CD14-positive monocyte (primary cell): Measurements from ENCODE around the gene MYO18A. TPM values are rescaled to one million over a fixed set of nuclear protein-coding genes. Genes with fewer than 3 reads are reported as not detected.

Experiments used
- DNase-seq, 3 donors: peaks; one replicate each; pipeline ENCODE4 v3.0.0-alpha.2; 2011 to 2022
- H2AFZ ChIP-seq: 2 replicates; pipeline ENCODE4 v1.6.0; 2012; ENCODE audit warnings: mild to moderate bottlenecking, low read depth, low read length, inconsistent platforms; ENCODE audit not compliant: insufficient read depth, poor library complexity, severe bottlenecking
- H3K27ac ChIP-seq, 2 donors: 1 replicate in 1 of 2; 2 replicates in 1 of 2; pipeline ENCODE4 v1.5.1; 2012 to 2013; ENCODE audit warnings: low read length in 2 of 2, control low read depth in 1 of 2, inconsistent platforms in 1 of 2, low read depth in 1 of 2, mild to moderate bottlenecking in 1 of 2
- H3K27me3 ChIP-seq, 2 donors: one replicate each; pipeline versions ENCODE4 v1.6.0 to v1.6.1; 2011 to 2013; ENCODE audit warnings: low read length in 2 of 2; ENCODE audit not compliant: control insufficient read depth in 2 of 2, insufficient read depth in 2 of 2
- H3K36me3 ChIP-seq, 2 donors: replicated peaks in 1 of 2; 1 replicate in 1 of 2; 2 replicates in 1 of 2; pipeline versions ENCODE4 v1.5.1 to v1.6.1; 2012 to 2013; ENCODE audit warnings: low read length in 2 of 2, control low read depth in 1 of 2, inconsistent platforms in 1 of 2, mild to moderate bottlenecking in 1 of 2; ENCODE audit not compliant: insufficient read depth in 2 of 2, control insufficient read depth in 1 of 2
- H3K4me1 ChIP-seq, 2 donors: 1 replicate in 1 of 2; 2 replicates in 1 of 2; pipeline versions ENCODE4 v1.5.1 to v1.6.1; 2012 to 2013; ENCODE audit warnings: low read length in 2 of 2, control low read depth in 1 of 2, inconsistent platforms in 1 of 2, mild to moderate bottlenecking in 1 of 2, moderate library complexity in 1 of 2; ENCODE audit not compliant: insufficient read depth in 2 of 2, control insufficient read depth in 1 of 2
- H3K4me2 ChIP-seq: replicated peaks from 2 replicates; pipeline ENCODE3; 2012; ENCODE audit warnings: low read length, moderate library complexity, mild to moderate bottlenecking; ENCODE audit not compliant: poor library complexity, severe bottlenecking; ENCODE audit errors: extremely low read depth
- H3K4me3 ChIP-seq, 3 experiments: fragments of 200-600 bp in 1 of 3; sonication (generic) in 1 of 3; replicated peaks in 1 of 3; 1 replicate in 2 of 3; 2 replicates in 1 of 3; pipeline ENCODE4 v1.5.1; 2011 to 2013; ENCODE audit warnings: low read length in 3 of 3, mild to moderate bottlenecking in 3 of 3, control low read depth in 2 of 3, low read depth in 2 of 3, inconsistent platforms in 1 of 3, moderate library complexity in 1 of 3
- H3K79me2 ChIP-seq: 2 replicates; pipeline ENCODE4 v1.6.0; 2012; ENCODE audit warnings: mild to moderate bottlenecking, control low read depth, inconsistent platforms, low read length, moderate library complexity; ENCODE audit not compliant: insufficient read depth
- H3K9ac ChIP-seq: 2 replicates; pipeline ENCODE4 v1.6.0; 2017; ENCODE audit warnings: low read length, mild to moderate bottlenecking; ENCODE audit not compliant: insufficient read depth, poor library complexity, severe bottlenecking
- H3K9me3 ChIP-seq, 2 donors: replicated peaks in 1 of 2; 1 replicate in 1 of 2; 2 replicates in 1 of 2; pipeline versions ENCODE4 v1.5.1 to v1.6.1; 2012 to 2013; ENCODE audit warnings: low read length in 2 of 2, control low read depth in 1 of 2; ENCODE audit not compliant: control insufficient read depth in 1 of 2, insufficient read depth in 1 of 2
- H4K20me1 ChIP-seq: 2 replicates; pipeline ENCODE4 v1.6.0; 2012; ENCODE audit warnings: mild to moderate bottlenecking, low read length, control low read depth, moderate library complexity; ENCODE audit not compliant: insufficient read depth
- H3K27ac Mint-ChIP-seq, 7 donors: one replicate each; pipeline ENCODE4 v1.8.0; 2020; ENCODE audit warnings: mild to moderate bottlenecking in 7 of 7, mixed read lengths in 7 of 7, moderate library complexity in 6 of 7, inconsistent platforms in 2 of 7
- H3K27me3 Mint-ChIP-seq, 3 donors: one replicate each; pipeline ENCODE4 v1.8.0; 2021 to 2022; ENCODE audit warnings: low read depth in 3 of 3, mild to moderate bottlenecking in 3 of 3, mixed read lengths in 3 of 3, moderate library complexity in 3 of 3, inconsistent platforms in 1 of 3
- H3K36me3 Mint-ChIP-seq, 2 donors: one replicate each; pipeline ENCODE4 v1.8.0; 2020; ENCODE audit warnings: mixed read lengths in 2 of 2, inconsistent platforms in 1 of 2, mild to moderate bottlenecking in 1 of 2
- H3K4me1 Mint-ChIP-seq: one replicate; pipeline ENCODE4 v1.8.0; 2020; ENCODE audit warnings: mild to moderate bottlenecking, mixed read lengths
- H3K4me3 Mint-ChIP-seq, 2 donors: one replicate each; pipeline ENCODE4 v1.8.0; 2020; ENCODE audit warnings: mild to moderate bottlenecking in 2 of 2, mixed read lengths in 2 of 2, moderate library complexity in 1 of 2
- H3K9me3 Mint-ChIP-seq, 7 donors: one replicate each; pipeline ENCODE4 v1.8.0; 2020 to 2022; ENCODE audit warnings: mixed read lengths in 7 of 7, mild to moderate bottlenecking in 6 of 7, moderate library complexity in 6 of 7, inconsistent platforms in 2 of 7
- WGBS: methylation state at CpG from one replicate; pipeline ENCODE4 v1.1.5; 2013; ENCODE audit warnings: missing lambda C conversion rate; ENCODE audit not compliant: insufficient coverage; 5-methylcytosine and 5-hydroxymethylcytosine counted together
- intact Hi-C, 2 donors: fragments of 100-400 bp; cut with micrococcal nuclease; formaldehyde crosslinking; loops; one replicate each; pipeline versions ENCODE4 v1.15.0 to v1.15.1; 2023
- polyA plus RNA-seq, 3 donors: library from polyadenylated mRNA; depleted of rRNA in 1 of 3; unstranded in 2 of 3; stranded (reverse) in 1 of 3; fragments of 300-500 nt in 2 of 3; fragments of >200 nt in 1 of 3; fragmentation: Illumina TruSeq in 2 of 3; gene quantifications; 1 replicate in 2 of 3; 2 replicates in 1 of 3; pipeline ENCODE4 v1.2.3, GENCODE V29; 2012 to 2021
- TF ChIP-seq, protein P1 (sequence below): fragments of 200-600 bp; IDR thresholded peaks from one replicate; pipeline ENCODE4 v1.8.0; 2022; ENCODE audit warnings: antibody characterized with exemption, mild to moderate bottlenecking

The MYO18A gene
- polyA plus RNA-seq, 3 donors, result 6.3 to 40.2 (median 11.0) TPM

- Histone ChIP-seq H3K4me1 (peaks cover 37 to 41% of the 10 kb centered on the region in 2 donors), H3K79me2 (peaks cover 47% of the 10 kb centered on the region), H4K20me1 (peaks cover 19% of the 10 kb centered on the region), H2AFZ (no peak overlapping the region), H3K9me3 (no peaks in the 10 kb centered on the region), H3K27me3 (no peaks in the 10 kb centered on the region), H3K4me2 (no peak overlapping the region), H3K36me3 (peaks cover 39 to 60% of the 10 kb centered on the region in 2 donors), H3K27ac (peak overlapping the region in 1 of 2 donors; percentile 36), H3K9ac (no peak overlapping the region), H3K4me3 (no peak overlapping the region)
- intact Hi-C loops, result no loop called here
- Mint-ChIP-seq H3K36me3 (peaks cover 41 to 56% of the 10 kb centered on the region in 2 donors), H3K27me3 (peaks cover 0 to 1% (median 0%) of the 10 kb centered on the region in 3 donors), H3K27ac (peak overlapping the region in 1 of 7 donors; percentile 19), H3K4me3 (no peak overlapping the region), H3K4me1 (peaks cover 32% of the 10 kb centered on the region), H3K9me3 (no peaks in the 10 kb centered on the region)
- WGBS, result 95% methylated on average over 8 of the region's 9 CpGs
- TF ChIP-seq, protein P1, sequence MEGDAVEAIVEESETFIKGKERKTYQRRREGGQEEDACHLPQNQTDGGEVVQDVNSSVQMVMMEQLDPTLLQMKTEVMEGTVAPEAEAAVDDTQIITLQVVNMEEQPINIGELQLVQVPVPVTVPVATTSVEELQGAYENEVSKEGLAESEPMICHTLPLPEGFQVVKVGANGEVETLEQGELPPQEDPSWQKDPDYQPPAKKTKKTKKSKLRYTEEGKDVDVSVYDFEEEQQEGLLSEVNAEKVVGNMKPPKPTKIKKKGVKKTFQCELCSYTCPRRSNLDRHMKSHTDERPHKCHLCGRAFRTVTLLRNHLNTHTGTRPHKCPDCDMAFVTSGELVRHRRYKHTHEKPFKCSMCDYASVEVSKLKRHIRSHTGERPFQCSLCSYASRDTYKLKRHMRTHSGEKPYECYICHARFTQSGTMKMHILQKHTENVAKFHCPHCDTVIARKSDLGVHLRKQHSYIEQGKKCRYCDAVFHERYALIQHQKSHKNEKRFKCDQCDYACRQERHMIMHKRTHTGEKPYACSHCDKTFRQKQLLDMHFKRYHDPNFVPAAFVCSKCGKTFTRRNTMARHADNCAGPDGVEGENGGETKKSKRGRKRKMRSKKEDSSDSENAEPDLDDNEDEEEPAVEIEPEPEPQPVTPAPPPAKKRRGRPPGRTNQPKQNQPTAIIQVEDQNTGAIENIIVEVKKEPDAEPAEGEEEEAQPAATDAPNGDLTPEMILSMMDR, result no peak
- no peak for DNase-seq
Observed at GRCh38 chr17:29123111-29123510, 57.1 kb downstream of the MYO18A start.

DNA sequence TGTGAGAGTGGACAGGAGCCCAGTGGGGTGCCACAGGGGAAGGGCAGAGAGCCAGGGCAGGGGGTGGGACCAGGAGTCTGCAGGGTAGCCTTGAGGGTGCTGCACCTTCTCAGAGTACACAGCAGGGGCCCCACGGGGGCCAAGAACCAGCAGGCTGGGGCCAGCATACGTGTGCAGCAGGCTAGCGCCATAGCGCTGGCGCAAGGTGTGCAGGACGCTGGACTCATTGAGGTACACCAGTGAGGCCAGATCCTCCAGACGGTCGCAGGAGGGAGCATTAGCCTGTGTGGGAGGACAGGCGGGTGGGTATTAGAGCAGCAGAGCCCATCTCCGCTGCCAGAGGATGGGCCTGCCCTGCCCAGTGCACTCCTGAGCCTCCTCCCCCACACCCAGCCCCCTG is 58.8 kb downstream of the MYO18A start:
- Mint-ChIP-seq H3K36me3 (peaks cover 41 to 55% of the 10 kb centered on the region in 2 donors), H3K27me3 (peaks cover 0 to 1% (median 0%) of the 10 kb centered on the region in 3 donors), H3K27ac (no peak overlapping the region), H3K4me3 (no peak overlapping the region), H3K9me3 (peaks cover 0 to 2% (median 0%) of the 10 kb centered on the region in 7 donors), H3K4me1 (peaks cover 28% of the 10 kb centered on the region)
- no peaks in the 10 kb centered on the region for H3K27me3 ChIP-seq
- peaks cover 31% of the 10 kb centered on the region for H4K20me1 ChIP-seq
- no peak overlapping the region for H3K27ac ChIP-seq
- no peak for DNase-seq
- no peak overlapping the region for H3K4me3 ChIP-seq
- H3K9ac ChIP-seq, result no peak overlapping the region
- H3K4me2 ChIP-seq, result no peak overlapping the region
- intact Hi-C loops, result no loop called here
- H3K36me3 ChIP-seq, result peaks cover 43 to 59% of the 10 kb centered on the region in 2 donors
- H3K4me1 ChIP-seq, result peaks cover 34 to 38% of the 10 kb centered on the region in 2 donors
- H3K79me2 ChIP-seq, result peaks cover 37% of the 10 kb centered on the region
- WGBS, result 97% methylated on average over 7 of the region's 10 CpGs
- no peak overlapping the region for H2AFZ ChIP-seq
- TF ChIP-seq, protein P1, result no peak
- H3K9me3 ChIP-seq, result no peaks in the 10 kb centered on the region
